Measurements from ENCODE around the gene TTC28.
"Not testable (repeated sequence)": the region's sequence is repeated elsewhere in the genome, so short reads cannot be mapped to it uniquely, and the experiment has no call there.

Gene TTC28

GRCh38 chr22:28480000-28480715 is 199.5 kb downstream of the TTC28 start:
- DNase-seq = no peak

GRCh38 chr22:28478564-28478963 is 201.1 kb downstream of the TTC28 start:
- DNase-seq = no peak

- no peak for DNase-seq
Observed at GRCh38 chr22:28477556-28477955, 202.1 kb downstream of the TTC28 start.

- DNase-seq = no peak
Observed at GRCh38 chr22:28474330-28474729, 205.3 kb downstream of the TTC28 start.

DNA sequence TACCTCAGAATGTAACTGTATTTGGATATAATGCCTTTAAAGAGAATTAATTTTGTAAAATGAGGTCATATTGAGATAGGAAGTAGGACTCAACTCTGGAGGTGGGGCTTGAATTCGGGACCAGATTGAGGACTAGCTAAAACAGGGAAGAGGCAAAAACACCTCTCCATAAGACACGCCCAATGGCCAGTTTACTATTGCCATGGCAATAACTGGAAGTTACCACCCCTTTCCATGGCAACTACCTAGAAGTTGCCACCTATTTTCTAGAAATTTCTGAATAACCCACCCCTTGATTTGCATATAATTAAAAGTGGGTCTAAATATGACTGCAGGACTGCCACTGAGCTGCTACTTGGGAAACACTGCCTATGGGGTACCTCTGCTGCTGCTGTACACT is 206.4 kb downstream of the TTC28 start:
- DNase-seq = no peak

- DNase-seq = not testable (repeated sequence)
Observed at GRCh38 chr22:28467055-28467454, 212.6 kb downstream of the TTC28 start.

DNA sequence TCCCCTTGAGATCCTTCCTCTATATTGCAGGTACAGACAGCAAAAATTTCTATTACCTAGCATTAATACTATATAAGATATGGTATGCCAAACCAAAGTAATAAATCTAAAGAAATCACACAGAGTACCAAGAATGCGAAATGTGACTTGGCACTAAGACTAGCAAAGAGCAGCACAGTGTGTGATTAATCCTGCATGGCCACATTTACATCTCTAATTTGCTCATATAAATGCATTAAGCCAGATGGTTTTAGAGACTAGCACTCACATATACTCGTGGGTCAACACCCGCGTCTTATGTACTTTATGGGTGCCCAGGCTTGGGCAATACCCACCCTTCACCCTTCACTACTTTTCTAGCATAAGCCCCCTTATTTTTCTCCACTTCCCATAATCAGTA is 213.2 kb downstream of the TTC28 start:
- DNase-seq = no peak

GRCh38 chr22:28465841-28466240 is 213.8 kb downstream of the TTC28 start:
- no peak for DNase-seq

DNA sequence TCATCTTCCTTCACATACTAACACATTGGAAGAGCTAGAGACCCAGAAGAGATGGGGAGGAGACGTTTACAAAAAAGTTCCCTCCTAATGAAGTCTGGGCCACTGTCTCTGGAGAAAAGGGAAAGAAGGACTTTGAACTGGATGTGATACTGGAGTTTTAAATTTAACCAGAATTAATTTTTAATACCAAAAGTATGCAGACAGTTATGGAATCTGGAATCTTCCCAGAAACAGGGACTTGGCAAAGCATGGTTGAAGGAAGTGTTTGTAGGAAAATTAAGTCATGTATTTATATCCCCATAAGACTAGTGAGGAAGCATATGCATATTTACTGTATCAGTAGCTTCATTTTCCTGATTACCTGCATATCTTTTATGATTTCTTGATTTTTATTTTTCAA is 215.5 kb downstream of the TTC28 start:
- no peak for DNase-seq

GRCh38 chr22:28463408-28463807 is 216.2 kb downstream of the TTC28 start:
- DNase-seq = not testable (repeated sequence)

- no peak for DNase-seq
Observed at GRCh38 chr22:28462901-28463300, 216.7 kb downstream of the TTC28 start.

GRCh38 chr22:28462041-28462440 is 217.6 kb downstream of the TTC28 start:
- DNase-seq = no peak

GRCh38 chr22:28454431-28455064 is 225.1 kb downstream of the TTC28 start:
- DNase-seq = no peak

GRCh38 chr22:28450109-28450508 is 229.5 kb downstream of the TTC28 start:
- no peak for DNase-seq

- DNase-seq = no peak
Observed at GRCh38 chr22:28449041-28449440, 230.6 kb downstream of the TTC28 start.

- no peak for DNase-seq
Observed at GRCh38 chr22:28448625-28449024, 231.0 kb downstream of the TTC28 start.

DNA sequence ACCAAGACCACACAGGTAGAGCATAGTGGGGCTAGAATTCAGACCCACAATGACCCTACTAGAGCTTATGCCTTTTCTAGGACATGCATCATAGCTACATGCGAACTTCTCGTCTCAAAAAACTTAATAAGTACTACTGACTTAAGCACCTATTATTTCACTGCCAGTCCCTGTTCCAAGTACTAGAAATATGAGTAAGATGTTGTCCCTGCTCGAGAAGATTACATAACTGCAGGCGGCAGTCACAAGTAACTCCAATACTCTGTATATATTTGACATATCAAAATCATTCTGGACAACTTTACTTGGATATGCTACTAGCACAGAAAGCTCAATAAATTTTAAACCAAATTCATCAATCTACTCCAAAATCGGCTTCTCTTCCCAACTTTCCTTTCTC is 235.0 kb downstream of the TTC28 start:
- no peak for DNase-seq

GRCh38 chr22:28443526-28443876 is 236.1 kb downstream of the TTC28 start:
- peak; percentile 89 for DNase-seq

DNA sequence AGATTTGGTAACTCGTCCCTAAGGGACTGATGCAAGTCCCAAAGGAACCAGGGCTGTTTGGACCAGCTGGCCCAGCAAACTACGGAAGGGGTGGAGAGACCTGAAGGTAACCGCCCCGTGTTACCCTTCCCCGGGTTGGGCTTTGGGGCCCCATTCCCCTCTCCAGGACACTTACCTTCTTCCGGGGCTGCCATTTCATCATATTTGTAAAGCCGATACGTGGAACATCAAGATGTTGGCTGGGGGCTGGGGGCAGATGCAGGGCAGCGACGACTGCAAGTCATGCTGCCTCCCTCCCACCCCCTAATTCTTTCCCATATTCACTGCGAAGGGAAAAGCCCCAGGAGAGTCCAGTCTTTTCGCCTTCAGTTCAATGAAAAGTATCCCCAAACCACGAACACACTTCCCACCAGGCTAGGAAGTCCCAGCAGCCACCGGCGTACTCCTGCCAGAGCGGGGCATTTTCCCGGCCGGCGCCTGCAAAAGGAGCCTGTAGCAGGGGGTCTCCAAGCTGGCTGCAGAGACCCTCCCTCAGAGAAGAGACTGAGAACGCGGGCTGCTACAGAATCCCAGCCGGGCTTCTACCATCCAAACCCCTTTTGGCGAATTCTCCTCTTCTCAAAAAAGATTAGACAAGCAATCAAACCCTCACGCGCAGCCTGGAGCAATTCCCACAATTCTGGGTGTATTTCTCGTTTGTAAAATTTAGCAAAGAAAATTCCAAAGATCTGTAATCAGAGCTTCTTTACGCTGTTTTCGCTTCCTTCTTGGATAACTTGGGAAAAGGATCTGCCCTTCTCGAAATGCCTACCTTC is 236.7 kb downstream of the TTC28 start:
- DNase-seq = peak; percentile 61

- peak; percentile 79 for DNase-seq
Observed at GRCh38 chr22:28442264-28442710, 237.4 kb downstream of the TTC28 start.

- no peak for DNase-seq
Observed at GRCh38 chr22:28441720-28442263, 237.8 kb downstream of the TTC28 start.

DNA sequence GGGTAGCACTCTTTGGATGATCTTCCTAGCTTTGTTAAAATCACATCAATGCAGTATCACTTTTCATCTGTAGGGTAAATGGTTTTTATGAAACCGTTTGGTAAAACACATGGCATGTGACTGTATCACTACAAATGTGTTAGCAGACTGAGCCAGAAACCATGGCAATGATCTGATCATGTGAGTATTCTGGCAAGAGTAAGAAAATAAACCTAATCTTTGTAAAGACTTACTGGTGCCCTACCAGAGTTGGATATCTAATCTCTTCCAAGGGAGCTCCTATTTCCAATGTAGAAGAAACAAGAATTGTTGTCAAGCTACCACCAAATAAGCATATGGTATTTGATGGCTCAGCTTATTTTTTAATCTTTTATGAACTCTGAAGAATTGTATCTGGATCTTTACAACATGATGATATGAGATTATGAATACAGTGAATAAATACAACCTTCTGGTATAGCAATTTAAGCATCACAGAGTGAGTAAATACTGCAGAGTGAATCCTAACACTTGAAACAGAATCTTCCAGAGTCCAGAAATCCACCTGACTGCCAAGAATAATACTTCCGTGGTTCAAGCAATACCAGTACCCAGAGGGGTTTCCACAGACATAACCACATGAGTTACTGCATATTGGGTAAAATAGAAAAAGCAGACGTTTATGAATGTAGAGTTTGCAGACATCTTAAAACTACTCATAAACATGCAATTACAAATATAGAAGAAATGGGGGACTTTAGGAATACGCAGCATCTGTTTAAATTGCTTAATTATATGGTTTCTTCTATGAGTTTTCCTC is 238.8 kb downstream of the TTC28 start:
- peak; percentile 23 for DNase-seq

Measured in right hindlimb (tissue), 1 donor.